ENCODE results near the gene STAMBPL1.

Gene STAMBPL1

DNA sequence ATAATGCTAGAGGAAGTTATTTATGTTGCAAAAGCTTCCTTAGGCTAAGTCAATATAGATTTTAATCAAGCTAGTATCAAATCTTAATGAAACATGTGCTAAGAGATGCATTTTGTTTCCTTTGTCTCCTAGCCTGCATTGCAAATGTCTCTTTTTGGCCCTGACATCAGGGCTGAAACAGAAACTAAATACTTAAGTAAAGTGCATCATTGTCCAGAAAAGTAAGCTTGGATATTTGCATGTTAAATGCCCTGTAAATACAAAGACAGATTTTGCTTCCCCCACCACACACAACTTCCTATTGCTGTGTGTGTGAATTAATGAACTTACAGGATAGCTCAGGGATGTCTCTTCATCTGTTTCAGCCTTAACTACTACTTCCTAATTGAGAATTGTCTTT is 10.0 kb upstream of the STAMBPL1 start:
- POLR2A ChIA-PET, result no interaction called here
- Histone ChIP-seq H3K27me3 (replicated peaks in 2 of 5; ENCODE audit: control insufficient read depth in 4 of 5, insufficient read depth in 5 of 5, low read length in 4 of 5) (no peaks in the 10 kb centered on the region), H3K36me3 (ENCODE audit: control insufficient read depth in 4 of 4, insufficient read depth in 4 of 4, low read length in 3 of 4) (no peaks in the 10 kb centered on the region), H3K27ac (ENCODE audit: insufficient read depth in 1 of 2, low read depth in 1 of 2, low read length in 2 of 2, poor library complexity in 1 of 2, severe bottlenecking in 2 of 2) (no peak overlapping the region), H3K4me3 (ENCODE audit: control insufficient read depth in 1 of 7, extremely low read depth in 1 of 7, insufficient read depth in 4 of 7, low read depth in 2 of 7, low read length in 6 of 7) (no peak overlapping the region), H3K9me3 (ENCODE audit: control extremely low read depth in 1 of 5, control insufficient read depth in 4 of 5, insufficient read depth in 2 of 5, low read depth in 1 of 5, low read length in 4 of 5) (no peaks in the 10 kb centered on the region), H3K4me1 (ENCODE audit: control extremely low read depth in 1 of 4, control insufficient read depth in 4 of 4, insufficient read depth in 4 of 4, low read length in 3 of 4) (no peaks in the 10 kb centered on the region)
- peak in 2 of 3 donors; percentile 24 to 27 for DNase-seq
- CTCF ChIA-PET, result interaction anchor here (0.8 to 1.6 kb wide), 8 partner anchors 9 to 305 kb away, joined by 3 to 11 read pairs (median 4); partner anchors contain the start of gene STAMBPL1

- H3K27ac ChIP-seq (ENCODE audit: insufficient read depth in 1 of 2, low read depth in 1 of 2, low read length in 2 of 2, poor library complexity in 1 of 2, severe bottlenecking in 2 of 2), result no peak overlapping the region
- WGBS (ENCODE audit: insufficient coverage), result no CpG with 5 or more reads among the region's 2 CpGs
- ChIA-PET CTCF (no interaction called here), POLR2A (no interaction called here)
- H3K36me3 ChIP-seq (ENCODE audit: control insufficient read depth in 4 of 4, insufficient read depth in 4 of 4, low read length in 3 of 4), result no peaks in the 10 kb centered on the region
- no peak for DNase-seq
- H3K4me1 ChIP-seq (ENCODE audit: control extremely low read depth in 1 of 4, control insufficient read depth in 4 of 4, insufficient read depth in 4 of 4, low read length in 3 of 4), result peaks cover 0 to 10% (median 5%) of the 10 kb centered on the region in 4 experiments
- no peaks in the 10 kb centered on the region for H3K27me3 ChIP-seq (replicated peaks in 2 of 5; ENCODE audit: control insufficient read depth in 4 of 5, insufficient read depth in 5 of 5, low read length in 4 of 5)
- H3K4me3 ChIP-seq (ENCODE audit: control insufficient read depth in 1 of 7, extremely low read depth in 1 of 7, insufficient read depth in 4 of 7, low read depth in 2 of 7, low read length in 6 of 7), result no peak overlapping the region
- H3K9me3 ChIP-seq (ENCODE audit: control extremely low read depth in 1 of 5, control insufficient read depth in 4 of 5, insufficient read depth in 2 of 5, low read depth in 1 of 5, low read length in 4 of 5), result no peaks in the 10 kb centered on the region
Measured at GRCh38 chr10:88873757-88874156, 6.3 kb upstream of the STAMBPL1 start.

- CTCF ChIA-PET, result no interaction called here
- Histone ChIP-seq H3K27ac (ENCODE audit: insufficient read depth in 1 of 2, low read depth in 1 of 2, low read length in 2 of 2, poor library complexity in 1 of 2, severe bottlenecking in 2 of 2) (no peak overlapping the region), H3K4me1 (ENCODE audit: control extremely low read depth in 1 of 4, control insufficient read depth in 4 of 4, insufficient read depth in 4 of 4, low read length in 3 of 4) (peaks cover 3 to 14% (median 9%) of the 10 kb centered on the region in 4 experiments), H3K4me3 (ENCODE audit: control insufficient read depth in 1 of 7, extremely low read depth in 1 of 7, insufficient read depth in 4 of 7, low read depth in 2 of 7, low read length in 6 of 7) (no peak overlapping the region), H3K9me3 (ENCODE audit: control extremely low read depth in 1 of 5, control insufficient read depth in 4 of 5, insufficient read depth in 2 of 5, low read depth in 1 of 5, low read length in 4 of 5) (no peaks in the 10 kb centered on the region), H3K27me3 (replicated peaks in 2 of 5; ENCODE audit: control insufficient read depth in 4 of 5, insufficient read depth in 5 of 5, low read length in 4 of 5) (no peaks in the 10 kb centered on the region), H3K36me3 (ENCODE audit: control insufficient read depth in 4 of 4, insufficient read depth in 4 of 4, low read length in 3 of 4) (no peaks in the 10 kb centered on the region)
- DNase-seq, result no peak
- POLR2A ChIA-PET, result no interaction called here
- 100% methylated on average over 1 of the region's 2 CpGs for WGBS (ENCODE audit: insufficient coverage)
Measured at GRCh38 chr10:88874281-88874680, 5.8 kb upstream of the STAMBPL1 start.

GRCh38 chr10:88875081-88875480 is 5.0 kb upstream of the STAMBPL1 start:
- Histone ChIP-seq H3K4me1 (ENCODE audit: control extremely low read depth in 1 of 4, control insufficient read depth in 4 of 4, insufficient read depth in 4 of 4, low read length in 3 of 4) (peaks cover 9 to 20% (median 15%) of the 10 kb centered on the region in 4 experiments), H3K27me3 (replicated peaks in 2 of 5; ENCODE audit: control insufficient read depth in 4 of 5, insufficient read depth in 5 of 5, low read length in 4 of 5) (no peaks in the 10 kb centered on the region), H3K9me3 (ENCODE audit: control extremely low read depth in 1 of 5, control insufficient read depth in 4 of 5, insufficient read depth in 2 of 5, low read depth in 1 of 5, low read length in 4 of 5) (no peaks in the 10 kb centered on the region), H3K36me3 (ENCODE audit: control insufficient read depth in 4 of 4, insufficient read depth in 4 of 4, low read length in 3 of 4) (no peaks in the 10 kb centered on the region), H3K27ac (ENCODE audit: insufficient read depth in 1 of 2, low read depth in 1 of 2, low read length in 2 of 2, poor library complexity in 1 of 2, severe bottlenecking in 2 of 2) (no peak overlapping the region), H3K4me3 (ENCODE audit: control insufficient read depth in 1 of 7, extremely low read depth in 1 of 7, insufficient read depth in 4 of 7, low read depth in 2 of 7, low read length in 6 of 7) (no peak overlapping the region)
- no peak for DNase-seq
- ChIA-PET CTCF (no interaction called here), POLR2A (no interaction called here)

DNA sequence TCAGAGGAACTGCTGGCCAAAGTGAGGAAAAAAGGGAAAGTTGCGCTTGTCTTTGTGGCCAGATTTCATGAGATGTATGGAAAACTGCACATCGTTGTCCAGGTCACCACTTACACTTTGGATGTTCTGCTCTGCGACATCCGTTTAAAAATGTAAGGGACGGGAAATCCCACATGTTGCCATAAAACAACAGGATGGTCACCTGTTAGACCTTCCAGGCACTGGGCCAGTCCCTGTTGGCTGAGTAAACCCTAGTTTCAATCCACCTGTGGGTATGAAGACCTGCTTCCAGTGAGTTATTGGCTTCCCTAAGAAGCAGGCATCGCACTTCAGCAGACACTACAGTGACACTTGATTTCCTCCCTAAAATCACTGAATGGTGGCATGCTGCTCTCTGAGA is 2.7 kb upstream of the STAMBPL1 start:
- no peak for DNase-seq
- ChIA-PET CTCF (interaction anchor here (0.6 to 1.4 kb wide), 2 partner anchors 42 to 58 kb away, joined by 3 to 8 read pairs; no protein-coding TSS in a partner anchor), POLR2A (no interaction called here)
- H3K27me3 ChIP-seq (replicated peaks in 2 of 5; ENCODE audit: control insufficient read depth in 4 of 5, insufficient read depth in 5 of 5, low read length in 4 of 5), result no peaks in the 10 kb centered on the region
- no peak overlapping the region for H3K4me3 ChIP-seq (ENCODE audit: control insufficient read depth in 1 of 7, extremely low read depth in 1 of 7, insufficient read depth in 4 of 7, low read depth in 2 of 7, low read length in 6 of 7)
- H3K27ac ChIP-seq (ENCODE audit: insufficient read depth in 1 of 2, low read depth in 1 of 2, low read length in 2 of 2, poor library complexity in 1 of 2, severe bottlenecking in 2 of 2), result no peak overlapping the region
- H3K36me3 ChIP-seq (ENCODE audit: control insufficient read depth in 4 of 4, insufficient read depth in 4 of 4, low read length in 3 of 4), result no peaks in the 10 kb centered on the region
- H3K4me1 ChIP-seq (ENCODE audit: control extremely low read depth in 1 of 4, control insufficient read depth in 4 of 4, insufficient read depth in 4 of 4, low read length in 3 of 4), result peaks cover 23 to 35% (median 28%) of the 10 kb centered on the region in 4 experiments
- 88% methylated on average over 5 of the region's 6 CpGs for WGBS (ENCODE audit: insufficient coverage)
- H3K9me3 ChIP-seq (ENCODE audit: control extremely low read depth in 1 of 5, control insufficient read depth in 4 of 5, insufficient read depth in 2 of 5, low read depth in 1 of 5, low read length in 4 of 5), result no peaks in the 10 kb centered on the region

GRCh38 chr10:88880282-88881076 is 434 bp downstream of the STAMBPL1 start:
- Histone ChIP-seq H3K9me3 (ENCODE audit: control extremely low read depth in 1 of 5, control insufficient read depth in 4 of 5, insufficient read depth in 2 of 5, low read depth in 1 of 5, low read length in 4 of 5) (no peaks in the 10 kb centered on the region), H3K4me3 (ENCODE audit: control insufficient read depth in 1 of 7, extremely low read depth in 1 of 7, insufficient read depth in 4 of 7, low read depth in 2 of 7, low read length in 6 of 7) (peak overlapping the region; percentile 87 to 98 (median 95)), H3K27me3 (replicated peaks in 2 of 5; ENCODE audit: control insufficient read depth in 4 of 5, insufficient read depth in 5 of 5, low read length in 4 of 5) (no peaks in the 10 kb centered on the region), H3K36me3 (ENCODE audit: control insufficient read depth in 4 of 4, insufficient read depth in 4 of 4, low read length in 3 of 4) (peaks cover 0 to 3% (median under 1%) of the 10 kb centered on the region in 4 experiments), H3K4me1 (ENCODE audit: control extremely low read depth in 1 of 4, control insufficient read depth in 4 of 4, insufficient read depth in 4 of 4, low read length in 3 of 4) (peaks cover 26 to 42% (median 32%) of the 10 kb centered on the region in 4 experiments), H3K27ac (ENCODE audit: insufficient read depth in 1 of 2, low read depth in 1 of 2, low read length in 2 of 2, poor library complexity in 1 of 2, severe bottlenecking in 2 of 2) (peak overlapping the region; percentile 41 to 81)
- ChIA-PET POLR2A (interaction anchor here (0.6 to 1.0 kb wide), 2 partner anchors 21 to 1045 kb away, joined by 3 read pairs; no protein-coding TSS in a partner anchor), CTCF (interaction anchor here (0.6 to 2.2 kb wide), 8 partner anchors 10 to 1061 kb away, joined by 3 to 8 read pairs (median 3); no protein-coding TSS in a partner anchor)
- under 1% methylated on average over 82 of the region's 84 CpGs for WGBS (ENCODE audit: insufficient coverage)
- DNase-seq, result peak; percentile 77 to 88 (median 80)

DNA sequence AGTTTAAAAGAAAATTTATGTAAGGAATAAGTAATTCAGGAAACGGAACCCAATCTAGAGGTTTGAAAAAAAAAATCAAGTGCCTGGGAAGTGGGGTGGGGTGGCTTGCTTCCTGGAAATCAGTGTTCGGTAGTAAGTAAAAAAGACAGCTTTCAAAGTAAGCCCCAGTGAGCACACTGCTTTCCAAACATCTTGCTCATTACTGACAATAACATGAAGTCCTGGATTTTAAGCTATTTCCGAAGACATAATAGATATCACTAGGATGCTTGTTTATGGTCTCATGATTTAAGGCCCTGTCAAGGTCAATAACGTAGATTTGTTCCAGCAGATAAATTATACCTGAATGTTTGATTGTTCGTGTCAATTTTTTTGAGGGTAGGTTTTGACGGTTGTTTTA is 1.3 kb downstream of the STAMBPL1 start:
- H3K27me3 ChIP-seq (replicated peaks in 2 of 5; ENCODE audit: control insufficient read depth in 4 of 5, insufficient read depth in 5 of 5, low read length in 4 of 5), result no peaks in the 10 kb centered on the region
- ChIA-PET POLR2A (interaction anchor here (0.6 kb wide), 1 partner anchor 1032 kb away, joined by 3 read pairs; no protein-coding TSS in a partner anchor), CTCF (interaction anchor here (0.7 to 2.2 kb wide), 6 partner anchors 12 to 341 kb away, joined by 3 to 8 read pairs (median 4); no protein-coding TSS in a partner anchor)
- H3K4me3 ChIP-seq (ENCODE audit: control insufficient read depth in 1 of 7, extremely low read depth in 1 of 7, insufficient read depth in 4 of 7, low read depth in 2 of 7, low read length in 6 of 7), result peak overlapping the region in 6 of 7 experiments; percentile 87 to 98 (median 96)
- H3K36me3 ChIP-seq (ENCODE audit: control insufficient read depth in 4 of 4, insufficient read depth in 4 of 4, low read length in 3 of 4), result peaks cover 0 to 3% (median under 1%) of the 10 kb centered on the region in 4 experiments
- peak in 2 of 3 donors; percentile 23 to 32 for DNase-seq
- H3K27ac ChIP-seq (ENCODE audit: insufficient read depth in 1 of 2, low read depth in 1 of 2, low read length in 2 of 2, poor library complexity in 1 of 2, severe bottlenecking in 2 of 2), result peak overlapping the region; percentile 41 to 81
- peaks cover 26 to 42% (median 32%) of the 10 kb centered on the region in 4 experiments for H3K4me1 ChIP-seq (ENCODE audit: control extremely low read depth in 1 of 4, control insufficient read depth in 4 of 4, insufficient read depth in 4 of 4, low read length in 3 of 4)
- WGBS (ENCODE audit: insufficient coverage), result 42% methylated on average over 4 of the region's 6 CpGs
- H3K9me3 ChIP-seq (ENCODE audit: control extremely low read depth in 1 of 5, control insufficient read depth in 4 of 5, insufficient read depth in 2 of 5, low read depth in 1 of 5, low read length in 4 of 5), result no peaks in the 10 kb centered on the region

Measured in common myeloid progenitor, CD34-positive (primary cell).